Gastrocnemius medialis (tissue), 4 donors: ENCODE measurements around the gene LINC01488. TPM values are rescaled to one million over a fixed set of nuclear protein-coding genes. Genes with fewer than 3 reads are reported as not detected.

Source experiments
- ATAC-seq, 2 donors: fragments of 150-250 bp; one replicate each; pipeline ENCODE4 v1.9.1; 2016
- DNase-seq, 2 donors: peaks; one replicate each; pipeline ENCODE4 v3.0.0-alpha.2; 2019
- H3K27ac ChIP-seq, 4 donors: fragments of 200-600 bp; sonication (generic); 1 replicate in 1 of 4; 2 replicates in 3 of 4; pipeline ENCODE4 v1.5.1; 2016 to 2018; ENCODE audit warnings: mild to moderate bottlenecking in 2 of 4, moderate library complexity in 1 of 4
- H3K27me3 ChIP-seq, 3 donors: fragments of 200-600 bp; sonication (generic) in 2 of 3; 1 replicate in 1 of 3; 2 replicates in 2 of 3; pipeline versions ENCODE4 v1.5.1 to v1.6.0; 2016 to 2019; ENCODE audit warnings: mild to moderate bottlenecking in 1 of 3, moderate library complexity in 1 of 3
- H3K36me3 ChIP-seq, 2 donors: fragments of 200-600 bp; sonication (generic) in 1 of 2; one replicate each; pipeline ENCODE4 v1.5.1; 2017 to 2018
- H3K4me1 ChIP-seq, 2 donors: fragments of 200-600 bp; sonication (generic) in 1 of 2; one replicate each; pipeline ENCODE4 v1.5.1; 2016 to 2017; ENCODE audit warnings: mild to moderate bottlenecking in 2 of 2
- H3K4me3 ChIP-seq, 4 donors: fragments of 200-600 bp; sonication (generic) in 3 of 4; 1 replicate in 1 of 4; 2 replicates in 3 of 4; pipeline ENCODE4 v1.5.1; 2016 to 2019; ENCODE audit warnings: mild to moderate bottlenecking in 2 of 4
- H3K9me3 ChIP-seq, 3 donors: fragments of 200-600 bp; sonication (generic) in 2 of 3; 1 replicate in 1 of 3; 2 replicates in 2 of 3; pipeline ENCODE4 v1.5.1; 2016 to 2019
- POLR2A ChIP-seq, 2 donors: fragments of 450-650 bp; IDR thresholded peaks; one replicate each; pipeline ENCODE4 v1.6.1; 2017; ENCODE audit warnings: antibody characterized with exemption in 2 of 2, mild to moderate bottlenecking in 2 of 2, moderate library complexity in 2 of 2
- in situ Hi-C, 4 donors: fragments of 200-750 bp; cut with MboI; loops; one replicate each; pipeline versions ENCODE4 v1.15.0 to v1.8.0; 2017; ENCODE audit warnings: low sequenced_read_pairs in 4 of 4
- intact Hi-C: fragments of 100-400 bp; cut with DNase I; formaldehyde crosslinking; loops from one replicate; pipeline ENCODE4 v1.15.1; 2023; ENCODE audit warnings: low total_unique reads
- total RNA-seq, 4 donors: library from RNA; depleted of rRNA; stranded (reverse); fragments of >200 nt; gene quantifications; one replicate each; pipeline versions ENCODE4 v1.1.0 to v1.2.3, GENCODE V29; 2016
- TF ChIP-seq, protein P1 (sequence below), 5 experiments: fragments of 450-650 bp in 3 of 5; fragments of 200-600 bp in 2 of 5; sonication (generic) in 2 of 5; IDR thresholded peaks in 4 of 5; conservative IDR thresholded peaks in 1 of 5; 1 replicate in 4 of 5; 2 replicates in 1 of 5; pipeline ENCODE4 v1.5.1; 2016 to 2019; ENCODE audit warnings: antibody characterized with exemption in 5 of 5, mild to moderate bottlenecking in 3 of 5, moderate library complexity in 3 of 5

The LINC01488 gene
- total RNA-seq, 4 donors from 2014 or later, result not detected

DNA sequence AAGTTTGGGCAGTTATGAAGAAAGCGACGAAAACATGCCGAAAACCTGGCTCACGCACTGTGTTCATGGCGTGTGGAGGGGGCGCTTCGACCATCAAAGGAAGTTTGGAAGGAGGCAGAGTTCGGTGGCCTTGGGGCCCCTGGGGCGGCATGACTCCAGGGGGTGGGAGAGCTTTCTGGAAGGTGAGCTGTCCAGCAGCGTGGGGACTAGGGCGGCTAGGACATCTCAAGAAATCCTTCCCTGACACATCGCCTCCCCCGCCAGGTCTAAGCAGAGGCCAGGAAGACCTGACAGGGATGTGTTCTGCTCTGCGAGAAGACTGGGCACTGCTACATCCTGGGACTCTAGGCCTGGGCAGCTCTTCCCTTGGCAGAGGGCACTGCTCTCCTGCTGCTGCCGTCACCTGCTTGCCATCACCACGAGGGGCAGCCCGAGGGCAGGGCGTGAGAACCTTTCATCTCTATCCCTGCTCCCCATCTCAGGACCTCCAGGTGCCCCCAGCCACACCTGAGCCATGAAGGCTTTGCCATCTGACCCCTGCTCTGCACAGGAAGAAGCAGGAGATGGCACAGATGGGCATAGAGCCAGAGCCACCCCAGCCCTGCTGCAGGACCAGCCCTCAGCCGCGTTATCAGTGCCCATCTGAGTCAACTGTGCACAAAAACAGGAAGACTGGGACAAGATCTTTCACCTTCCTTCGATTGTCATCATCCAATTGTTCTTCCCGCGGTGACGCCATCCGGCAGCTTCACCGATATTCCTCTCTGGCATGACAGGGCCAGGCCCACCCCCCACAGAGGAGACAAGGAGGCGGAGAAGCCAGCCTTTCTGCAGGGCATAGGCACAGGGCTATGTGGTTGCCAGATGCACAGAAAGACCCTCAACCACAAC lies 12.7 kb downstream of the LINC01488 start:
- in situ Hi-C loops, result no loop called here
- Histone ChIP-seq H3K27me3 (no peaks in the 10 kb centered on the region), H3K9me3 (no peaks in the 10 kb centered on the region), H3K36me3 (no peaks in the 10 kb centered on the region), H3K27ac (no peak overlapping the region), H3K4me1 (peaks cover 14 to 29% of the 10 kb centered on the region in 2 donors), H3K4me3 (no peak overlapping the region)
- TF ChIP-seq, protein P1, sequence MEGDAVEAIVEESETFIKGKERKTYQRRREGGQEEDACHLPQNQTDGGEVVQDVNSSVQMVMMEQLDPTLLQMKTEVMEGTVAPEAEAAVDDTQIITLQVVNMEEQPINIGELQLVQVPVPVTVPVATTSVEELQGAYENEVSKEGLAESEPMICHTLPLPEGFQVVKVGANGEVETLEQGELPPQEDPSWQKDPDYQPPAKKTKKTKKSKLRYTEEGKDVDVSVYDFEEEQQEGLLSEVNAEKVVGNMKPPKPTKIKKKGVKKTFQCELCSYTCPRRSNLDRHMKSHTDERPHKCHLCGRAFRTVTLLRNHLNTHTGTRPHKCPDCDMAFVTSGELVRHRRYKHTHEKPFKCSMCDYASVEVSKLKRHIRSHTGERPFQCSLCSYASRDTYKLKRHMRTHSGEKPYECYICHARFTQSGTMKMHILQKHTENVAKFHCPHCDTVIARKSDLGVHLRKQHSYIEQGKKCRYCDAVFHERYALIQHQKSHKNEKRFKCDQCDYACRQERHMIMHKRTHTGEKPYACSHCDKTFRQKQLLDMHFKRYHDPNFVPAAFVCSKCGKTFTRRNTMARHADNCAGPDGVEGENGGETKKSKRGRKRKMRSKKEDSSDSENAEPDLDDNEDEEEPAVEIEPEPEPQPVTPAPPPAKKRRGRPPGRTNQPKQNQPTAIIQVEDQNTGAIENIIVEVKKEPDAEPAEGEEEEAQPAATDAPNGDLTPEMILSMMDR (IDR thresholded peaks at IDR 0.05 in 4 of 5, conservative IDR thresholded peaks at IDR 0.05 in 1 of 5), result no peak
- TF ChIP-seq POLR2A (IDR thresholded peaks at IDR 0.05), result no peak
- intact Hi-C loops, result no loop called here
- no peak for ATAC-seq
- DNase-seq, result no peak

DNA sequence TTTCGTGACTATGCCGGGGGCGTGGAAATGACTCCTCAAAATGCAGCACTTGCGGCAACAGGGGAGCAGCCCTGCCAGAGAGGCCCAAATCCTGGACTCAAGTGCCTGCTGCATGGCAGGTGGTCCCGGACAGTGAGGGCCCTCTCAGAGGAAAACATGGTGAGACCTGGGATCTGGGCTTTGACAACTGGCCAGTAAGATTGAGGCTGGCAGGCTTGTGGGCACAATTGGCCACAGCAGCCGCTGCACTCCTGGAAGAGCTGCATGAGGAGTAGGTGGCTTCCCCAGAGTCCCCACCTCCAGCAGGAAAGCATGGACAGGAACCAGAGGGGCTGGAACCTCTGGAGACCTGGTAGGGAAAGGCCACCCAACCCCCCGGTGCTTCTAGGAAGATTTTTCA lies 13.4 kb downstream of the LINC01488 start:
- Histone ChIP-seq H3K4me3 (no peak overlapping the region), H3K36me3 (no peaks in the 10 kb centered on the region), H3K27me3 (no peaks in the 10 kb centered on the region), H3K27ac (no peak overlapping the region), H3K9me3 (no peaks in the 10 kb centered on the region), H3K4me1 (peaks cover 14 to 23% of the 10 kb centered on the region in 2 donors)
- TF ChIP-seq, protein P1 (IDR thresholded peaks at IDR 0.05 in 4 of 5, conservative IDR thresholded peaks at IDR 0.05 in 1 of 5), result no peak
- TF ChIP-seq POLR2A (IDR thresholded peaks at IDR 0.05), result no peak
- DNase-seq, result no peak
- in situ Hi-C loops, result no loop called here
- ATAC-seq, result no peak
- intact Hi-C loops, result no loop called here

DNA sequence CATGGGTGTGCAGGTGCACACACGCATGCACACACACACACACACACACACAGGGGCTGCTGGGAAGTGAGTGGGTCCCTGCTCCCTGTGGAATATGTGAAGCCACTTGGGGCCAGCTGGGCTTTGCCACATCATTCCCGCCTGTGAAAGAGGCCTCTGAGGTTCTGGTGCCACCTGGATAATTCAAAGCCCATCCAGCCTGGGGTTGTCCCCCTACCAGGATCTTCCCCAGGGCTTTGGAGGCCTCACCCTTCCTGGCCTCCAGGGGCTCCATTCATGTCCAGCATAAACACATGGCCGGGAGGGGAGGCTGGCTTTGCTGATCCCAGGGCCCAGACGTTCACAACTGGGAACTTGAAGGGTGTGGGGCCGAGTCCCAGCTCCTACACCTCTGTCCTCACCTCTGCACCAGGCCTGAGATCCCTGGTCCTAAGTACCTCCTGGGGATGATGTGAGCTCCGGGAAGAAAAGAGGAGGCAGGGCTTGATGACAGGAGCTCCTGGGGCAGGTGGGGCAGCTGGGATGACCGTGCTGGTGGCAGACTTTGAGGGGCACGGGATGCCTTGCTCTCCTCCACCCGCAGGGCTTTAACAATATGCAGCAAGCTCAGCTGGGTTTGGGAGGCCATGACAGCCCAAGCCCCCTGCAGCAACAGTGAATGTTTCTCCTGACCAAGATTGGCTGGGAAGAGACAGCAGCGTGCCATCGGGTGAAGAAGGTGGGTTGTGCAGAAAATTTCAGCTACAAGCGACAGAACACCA lies 14.2 kb downstream of the LINC01488 start:
- intact Hi-C loops, result no loop called here
- H3K4me1 ChIP-seq, result peaks cover 14 to 23% of the 10 kb centered on the region in 2 donors
- DNase-seq (no peak), ATAC-seq (no peak)
- no peaks in the 10 kb centered on the region for H3K9me3 ChIP-seq
- no peak overlapping the region for H3K4me3 ChIP-seq
- H3K36me3 ChIP-seq, result no peaks in the 10 kb centered on the region
- no peaks in the 10 kb centered on the region for H3K27me3 ChIP-seq
- in situ Hi-C loops, result no loop called here
- no peak overlapping the region for H3K27ac ChIP-seq
- TF ChIP-seq, protein P1 (IDR thresholded peaks at IDR 0.05 in 4 of 5, conservative IDR thresholded peaks at IDR 0.05 in 1 of 5), result no peak
- no peak for TF ChIP-seq POLR2A (IDR thresholded peaks at IDR 0.05)

DNA sequence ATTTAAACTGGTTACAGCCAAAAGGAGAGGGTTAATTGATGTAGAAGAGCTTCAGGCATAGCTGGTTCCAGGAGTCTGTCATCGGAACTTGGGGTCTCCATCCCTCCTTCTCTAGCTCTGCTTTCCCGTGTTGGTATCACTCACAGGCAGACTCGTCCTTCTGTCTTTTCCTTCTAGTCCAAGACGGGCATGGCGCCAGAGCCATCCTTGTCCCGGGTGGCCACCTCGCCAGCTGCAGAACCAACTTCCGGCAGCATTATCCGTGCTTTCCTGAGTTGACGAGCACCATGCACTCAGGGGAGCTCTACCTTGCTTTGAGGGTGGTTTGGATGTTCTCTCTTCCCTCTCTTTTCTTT lies 14.7 kb downstream of the LINC01488 start:
- intact Hi-C loops, result no loop called here
- DNase-seq, result no peak

More for the DNA sequence above, 14.7 kb downstream of the LINC01488 start:
- ATAC-seq, result no peak
- H3K27ac ChIP-seq, result no peak overlapping the region
- no peaks in the 10 kb centered on the region for H3K27me3 ChIP-seq
- H3K9me3 ChIP-seq, result no peaks in the 10 kb centered on the region
- H3K4me3 ChIP-seq, result no peak overlapping the region
- no peak for TF ChIP-seq POLR2A (IDR thresholded peaks at IDR 0.05)
- TF ChIP-seq, protein P1 (IDR thresholded peaks at IDR 0.05 in 4 of 5, conservative IDR thresholded peaks at IDR 0.05 in 1 of 5), result no peak
- H3K36me3 ChIP-seq, result no peaks in the 10 kb centered on the region
- peaks cover 14 to 23% of the 10 kb centered on the region in 2 donors for H3K4me1 ChIP-seq
- in situ Hi-C loops, result no loop called here
